Measurements from ENCODE around the gene RPN1.
"Not testable (repeated sequence)": the region's sequence is repeated elsewhere in the genome, so short reads cannot be mapped to it uniquely, and the experiment has no call there.

Gene RPN1

GRCh38 chr3:128607710-128608048 is 42.9 kb downstream of the RPN1 start:
- DNase-seq: no peak

GRCh38 chr3:128606094-128606493 is 44.5 kb downstream of the RPN1 start:
- DNase-seq: peak; percentile 64

- DNase-seq: no peak
These were observed 45.2 kb downstream of the RPN1 start for GRCh38 chr3:128605091-128606046.

GRCh38 chr3:128603811-128604775 is 46.5 kb downstream of the RPN1 start:
- DNase-seq: peak; percentile 95

GRCh38 chr3:128603313-128603712 is 47.3 kb downstream of the RPN1 start:
- DNase-seq: no peak

- DNase-seq: peak; percentile 77
These were observed 51.5 kb downstream of the RPN1 start for GRCh38 chr3:128598884-128599664.

- DNase-seq: no peak
These were observed 52.7 kb downstream of the RPN1 start for GRCh38 chr3:128597900-128598299.

- DNase-seq: no peak
These were observed 57.8 kb downstream of the RPN1 start for GRCh38 chr3:128592864-128593263.

GRCh38 chr3:128591738-128592426 is 58.7 kb downstream of the RPN1 start:
- peak; percentile 89 for DNase-seq

- peak; percentile 61 for DNase-seq
These were observed 59.7 kb downstream of the RPN1 start for GRCh38 chr3:128590948-128591347.

GRCh38 chr3:128589985-128590384 is 60.6 kb downstream of the RPN1 start:
- not testable (repeated sequence) for DNase-seq

- peak; percentile 55 for DNase-seq
These were observed 62.5 kb downstream of the RPN1 start for GRCh38 chr3:128588147-128588546.

- DNase-seq: no peak
These were observed 63.2 kb downstream of the RPN1 start for GRCh38 chr3:128587391-128587790.

GRCh38 chr3:128586932-128587331 is 63.7 kb downstream of the RPN1 start:
- DNase-seq: not testable (repeated sequence)

GRCh38 chr3:128586391-128586790 is 64.2 kb downstream of the RPN1 start:
- DNase-seq: not testable (repeated sequence)

GRCh38 chr3:128585974-128586373 is 64.6 kb downstream of the RPN1 start:
- no peak for DNase-seq

GRCh38 chr3:128585189-128585588 is 65.4 kb downstream of the RPN1 start:
- peak; percentile 81 for DNase-seq

GRCh38 chr3:128584412-128585020 is 66.1 kb downstream of the RPN1 start:
- DNase-seq: peak; percentile 97

GRCh38 chr3:128581566-128581965 is 69.1 kb downstream of the RPN1 start:
- no peak for DNase-seq

- DNase-seq: no peak
These were observed 70.7 kb downstream of the RPN1 start for GRCh38 chr3:128579927-128580326.

GRCh38 chr3:128578346-128578745 is 72.3 kb downstream of the RPN1 start:
- no peak for DNase-seq

- DNase-seq: no peak
These were observed 72.9 kb downstream of the RPN1 start for GRCh38 chr3:128577711-128578110.

Measured in hematopoietic multipotent progenitor cell treated with erythropoietin and hydrocortisone succinate and interleukin-3 and kit ligand, for 4 days (in vitro differentiated cells).